H1 (cell line): ENCODE measurements around the gene NELFCD. TPM values are rescaled to one million over a fixed set of nuclear protein-coding genes. Genes with fewer than 3 reads are reported as not detected.

Source experiments
- CTCF ChIA-PET: fragments of 300-600 bp; sonication (Branson Sonifier 250); formaldehyde crosslinking; loops from one replicate; lab custom pipeline; 2021; ENCODE audit not compliant: partially characterized antibody; lab: Charles Lee
- POLR2A ChIA-PET: fragments of 300-600 bp; sonication (Branson Sonifier 250); formaldehyde crosslinking; loops from one replicate; lab custom pipeline; 2021; ENCODE audit warnings: inconsistent platforms; ENCODE audit not compliant: partially characterized antibody; lab: Charles Lee
- DNase-seq, 2 experiments: peaks; one replicate each; pipeline versions ENCODE4 v3.0.0 to v3.0.0-alpha.2; 2010 to 2022; ENCODE audit warnings: low spot score in 2 of 2, low read depth in 1 of 2, mixed read lengths in 1 of 2
- FAIRE-seq: peaks from 2 replicates; lab custom pipeline; 2011; peaks lifted over from hg19 to GRCh38; lab: Jason Lieb, UNC
- H2AFZ ChIP-seq: 2 replicates; pipeline ENCODE4 v1.8.1; 2012; ENCODE audit warnings: low read length, inconsistent platforms
- H2AK5ac ChIP-seq: 2 replicates; pipeline ENCODE4 v1.6.1; 2013; ENCODE audit warnings: low read depth, low read length
- H2BK120ac ChIP-seq: replicated peaks from 2 replicates; pipeline ENCODE3; 2013; ENCODE audit warnings: low read depth, low read length, inconsistent platforms
- H2BK12ac ChIP-seq: 2 replicates; pipeline ENCODE4 v1.6.1; 2013; ENCODE audit warnings: low read depth, low read length
- H2BK15ac ChIP-seq: 2 replicates; pipeline ENCODE4 v1.6.1; 2013; ENCODE audit warnings: low read length
- H2BK20ac ChIP-seq: 2 replicates; pipeline ENCODE4 v1.6.1; 2013; ENCODE audit warnings: low read length
- H2BK5ac ChIP-seq: 2 replicates; pipeline ENCODE4 v1.6.1; 2013; ENCODE audit warnings: low read depth, low read length
- H3K14ac ChIP-seq: 2 replicates; pipeline ENCODE4 v1.6.1; 2013; ENCODE audit warnings: inconsistent platforms; ENCODE audit not compliant: insufficient read length
- H3K18ac ChIP-seq: 2 replicates; pipeline ENCODE4 v1.6.1; 2013; ENCODE audit warnings: low read length; ENCODE audit errors: extremely low read depth
- H3K23ac ChIP-seq: 2 replicates; pipeline ENCODE4 v1.6.1; 2013; ENCODE audit warnings: inconsistent platforms; ENCODE audit not compliant: insufficient read length
- H3K23me2 ChIP-seq: 2 replicates; pipeline ENCODE4 v1.6.1; 2013; ENCODE audit warnings: low read depth, low read length
- H3K27ac ChIP-seq: 2 replicates; pipeline ENCODE4 v1.6.1; 2011; ENCODE audit warnings: low read depth, low read length, inconsistent platforms
- H3K27me3 ChIP-seq, 4 experiments: replicated peaks in 1 of 4; 1 replicate in 1 of 4; 2 replicates in 3 of 4; pipeline versions ENCODE4 v1.6.1 to v1.8.1; 2011 to 2013; ENCODE audit warnings: low read length in 3 of 4, mild to moderate bottlenecking in 3 of 4, inconsistent platforms in 2 of 4, mixed read lengths in 2 of 4, moderate library complexity in 1 of 4; ENCODE audit not compliant: control insufficient read depth in 3 of 4, insufficient read depth in 3 of 4; ENCODE audit errors: extremely low read depth in 1 of 4
- H3K36me3 ChIP-seq, 4 experiments: 2 replicates each; pipeline versions ENCODE4 v1.6.1 to v1.8.1; 2011 to 2013; ENCODE audit warnings: mild to moderate bottlenecking in 4 of 4, low read length in 3 of 4, moderate library complexity in 2 of 4, control low read depth in 1 of 4, inconsistent platforms in 1 of 4; ENCODE audit not compliant: insufficient read depth in 4 of 4, control insufficient read depth in 2 of 4
- H3K4ac ChIP-seq: replicated peaks from 2 replicates; pipeline ENCODE3; 2013; ENCODE audit warnings: low read length, low read depth, mixed read lengths, inconsistent platforms; ENCODE audit not compliant: insufficient read length
- H3K4me1 ChIP-seq, 4 experiments: replicated peaks in 1 of 4; 1 replicate in 1 of 4; 2 replicates in 3 of 4; pipeline versions ENCODE4 v1.6.1 to v1.8.1; 2011 to 2013; ENCODE audit warnings: low read length in 3 of 4, inconsistent platforms in 2 of 4, mixed read lengths in 1 of 4; ENCODE audit not compliant: insufficient read depth in 4 of 4, control insufficient read depth in 3 of 4
- H3K4me2 ChIP-seq, 2 experiments: 2 replicates each; pipeline versions ENCODE4 v1.6.1 to v1.8.1; 2011 to 2013; ENCODE audit warnings: low read depth in 2 of 2, low read length in 2 of 2, control low read depth in 1 of 2, inconsistent platforms in 1 of 2, mild to moderate bottlenecking in 1 of 2; ENCODE audit not compliant: insufficient read depth in 1 of 2
- H3K4me3 ChIP-seq, 4 experiments: fragments of 200-600, 300-600 bp in 1 of 4; sonication (generic), shearing (Covaris generic), sonication (Bioruptor Twin) in 1 of 4; 2 replicates each; pipeline versions ENCODE4 v1.5.1 to v1.8.1; 2011 to 2016; ENCODE audit warnings: low read length in 4 of 4, low read depth in 3 of 4, control low read depth in 2 of 4, inconsistent platforms in 2 of 4, mild to moderate bottlenecking in 2 of 4, mixed read lengths in 1 of 4, moderate library complexity in 1 of 4; ENCODE audit not compliant: insufficient read depth in 2 of 4; ENCODE audit errors: extremely low read depth in 1 of 4
- H3K56ac ChIP-seq: replicated peaks from 2 replicates; pipeline ENCODE3; 2013; ENCODE audit warnings: low read depth, mild to moderate bottlenecking, mixed read lengths, low read length, inconsistent platforms; ENCODE audit not compliant: insufficient read length
- H3K79me1 ChIP-seq: 2 replicates; pipeline ENCODE4 v1.6.1; 2013; ENCODE audit warnings: low read depth, low read length, control low read depth
- H3K79me2 ChIP-seq, 2 experiments: 2 replicates each; pipeline versions ENCODE4 v1.6.1 to v1.8.1; 2012 to 2013; ENCODE audit warnings: low read length in 2 of 2, mild to moderate bottlenecking in 2 of 2, inconsistent platforms in 1 of 2; ENCODE audit not compliant: insufficient read depth in 2 of 2, control insufficient read depth in 1 of 2
- H3K9ac ChIP-seq, 4 experiments: replicated peaks in 1 of 4; 1 replicate in 1 of 4; 2 replicates in 3 of 4; pipeline versions ENCODE4 v1.6.1 to v1.8.1; 2011 to 2013; ENCODE audit warnings: low read depth in 3 of 4, low read length in 3 of 4, control low read depth in 2 of 4, mild to moderate bottlenecking in 2 of 4, moderate library complexity in 2 of 4, inconsistent platforms in 1 of 4; ENCODE audit errors: extremely low read depth in 1 of 4
- H3K9me3 ChIP-seq, 2 experiments: 2 replicates each; pipeline versions ENCODE4 v1.6.1 to v1.8.1; 2012 to 2013; ENCODE audit warnings: mild to moderate bottlenecking in 2 of 2, moderate library complexity in 2 of 2, control low read depth in 1 of 2, inconsistent platforms in 1 of 2, low read depth in 1 of 2, low read length in 1 of 2, mixed read lengths in 1 of 2; ENCODE audit not compliant: insufficient read depth in 2 of 2
- H4K20me1 ChIP-seq, 2 experiments: replicated peaks in 1 of 2; 2 replicates each; pipeline versions ENCODE3 to v1.8.1; 2011 to 2013; ENCODE audit warnings: inconsistent platforms in 2 of 2, low read length in 2 of 2, mild to moderate bottlenecking in 1 of 2; ENCODE audit not compliant: insufficient read depth in 2 of 2, control insufficient read depth in 1 of 2
- H4K5ac ChIP-seq: 2 replicates; pipeline ENCODE4 v1.6.1; 2013; ENCODE audit warnings: low read length, low read depth, mixed read lengths, inconsistent platforms; ENCODE audit not compliant: insufficient read length
- H4K8ac ChIP-seq: 2 replicates; pipeline ENCODE4 v1.8.0; 2013; ENCODE audit warnings: mild to moderate bottlenecking, moderate library complexity, low read length, inconsistent platforms; ENCODE audit not compliant: insufficient read depth; ENCODE audit errors: extremely low read depth
- H4K91ac ChIP-seq: replicated peaks from 2 replicates; pipeline ENCODE3; 2013; ENCODE audit warnings: low read length, mixed read lengths, inconsistent platforms; ENCODE audit not compliant: insufficient read length
- EP300 ChIP-seq, 2 experiments: IDR thresholded peaks; 1 replicate in 1 of 2; 2 replicates in 1 of 2; pipeline ENCODE4 v1.6.1; 2011 to 2012; ENCODE audit warnings: low read depth in 2 of 2, low read length in 2 of 2, mild to moderate bottlenecking in 2 of 2, borderline replicate concordance in 1 of 2, inconsistent platforms in 1 of 2, moderate library complexity in 1 of 2
- EZH2 ChIP-seq: fragments of 200-600 bp; sonication (generic); IDR thresholded peaks from 2 replicates; pipeline ENCODE4 v1.7.1; 2012; ENCODE audit warnings: low read depth, mild to moderate bottlenecking, moderate library complexity, low read length, inconsistent platforms; ENCODE audit not compliant: severe bottlenecking
- JUND ChIP-seq: IDR thresholded peaks from 2 replicates; pipeline ENCODE4 v1.6.1; 2011; ENCODE audit warnings: mild to moderate bottlenecking, improper control_type of control experiment, low read length
- MAX ChIP-seq: IDR thresholded peaks from 2 replicates; pipeline ENCODE4 v1.6.1; 2012; ENCODE audit warnings: inconsistent platforms
- RXRA ChIP-seq: IDR thresholded peaks from 2 replicates; pipeline ENCODE4 v1.6.1; 2011; ENCODE audit warnings: low read depth, mild to moderate bottlenecking, low read length, moderate library complexity; ENCODE audit not compliant: insufficient read depth
- TEAD4 ChIP-seq: IDR thresholded peaks from 2 replicates; pipeline ENCODE4 v1.6.1; 2012; ENCODE audit warnings: low read depth, low read length, inconsistent platforms, mixed read lengths
- WGBS, 2 experiments: shearing (Covaris generic) in 1 of 2; methylation state at CpG; one replicate each; pipeline versions ENCODE4 v1.1.6 to v1.1.7; 2013 to 2015; ENCODE audit warnings: low lambda C conversion rate in 2 of 2, mixed read lengths in 2 of 2, inconsistent platforms in 1 of 2, low coverage in 1 of 2, missing lambda C conversion rate in 1 of 2; ENCODE audit not compliant: insufficient replicate concordance in 2 of 2, insufficient coverage in 1 of 2, insufficient read length in 1 of 2; ENCODE audit errors: extremely low coverage in 1 of 2, missing lambda C conversion rate in 1 of 2; 5-methylcytosine and 5-hydroxymethylcytosine counted together
- polyA plus RNA-seq, 7 experiments: library from polyadenylated mRNA; depleted of rRNA in 3 of 7; stranded (reverse) in 5 of 7; unstranded in 2 of 7; fragments of >200 nt in 5 of 7; fragments of 200-250 nt in 2 of 7; gene quantifications; 1 replicate in 5 of 7; 2 replicates in 1 of 7; 4 replicates in 1 of 7; pipeline versions ENCODE4 v1.2.1 to v1.2.3, GENCODE V29; 2011 to 2013; ENCODE audit warnings: missing spikeins in 2 of 7, mixed read lengths in 2 of 7
- total RNA-seq: library from RNA; stranded (reverse); fragmentation: NEBNext Ultra II Directional; extraction: Animal tissue kit (Norgen Biotek cat#: 25700); gene quantifications from 2 replicates; pipeline ENCODE4 v1.2.1, GENCODE V29; 2021
- TF ChIP-seq, protein P1 (sequence below): IDR thresholded peaks from 2 replicates; pipeline ENCODE4 v1.6.1; 2012; ENCODE audit warnings: inconsistent platforms

NELFCD gene
- total and polyA plus RNA-seq, 2 of the 8 experiments (the other 6 are each of a cell fraction or from before 2014, with no cell fraction given) = 35.5 to 59.6 TPM

DNA sequence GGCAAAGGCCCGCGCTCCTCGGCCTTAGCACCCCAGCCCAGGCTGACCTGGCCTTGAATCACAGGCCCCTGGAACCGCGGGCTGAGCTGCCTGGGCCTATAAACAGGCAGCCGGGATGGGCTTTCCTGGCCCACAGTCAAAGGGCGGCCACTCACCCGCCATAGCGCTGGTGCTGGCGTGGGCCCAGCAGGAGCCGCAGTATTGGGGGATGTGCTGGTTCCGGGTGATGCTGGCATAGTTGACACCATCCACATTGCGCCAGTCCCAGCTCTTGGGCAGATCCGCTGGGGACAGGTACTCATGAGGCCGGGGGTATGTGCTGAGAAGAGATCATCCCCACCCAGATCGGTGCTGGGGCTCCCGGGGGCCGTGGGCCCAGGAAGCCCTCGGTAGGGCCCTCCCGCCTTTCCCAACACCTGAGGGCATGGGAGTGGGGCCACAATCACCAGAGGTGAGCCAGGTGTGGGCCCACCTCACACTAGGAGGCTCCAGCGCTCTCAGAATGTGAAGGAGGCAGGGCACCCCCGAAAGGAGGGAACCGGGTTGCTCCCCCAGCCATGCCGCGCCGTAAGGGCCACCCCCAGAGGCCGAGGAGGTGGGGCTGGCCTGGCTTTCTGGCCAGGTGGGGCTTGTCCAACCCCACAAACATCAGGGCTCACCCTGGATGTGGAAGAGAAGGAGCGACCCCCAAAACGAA lies 25.3 kb downstream of the NELFCD start:
- H3K4me3 ChIP-seq = peak overlapping the region; percentile 51 to 65 (median 56)
- CTCF ChIA-PET = interaction anchor here (0.9 kb wide), 1 partner anchor 9 kb away, joined by 3 read pairs; no protein-coding TSS in a partner anchor
- peaks cover 0 to 12% (median 5%) of the 10 kb centered on the region in 4 experiments; a peak in 3 of 7 replicates for H3K27me3 ChIP-seq
- H2BK120ac ChIP-seq = no peak overlapping the region
- H4K20me1 ChIP-seq = peaks cover 0 to 6% of the 10 kb centered on the region in 2 experiments
- no peak overlapping the region; the same call in 1 of the 2 replicates for H3K27ac ChIP-seq
- H3K9me3 ChIP-seq = no peaks in the 10 kb centered on the region
- H3K79me2 ChIP-seq = no peaks in the 10 kb centered on the region
- H3K4me1 ChIP-seq = peaks cover 0 to 8% (median 6%) of the 10 kb centered on the region in 4 experiments; a peak in 3 of 7 replicates
- peak overlapping the region; percentile 83 for H4K91ac ChIP-seq
- H3K23me2 ChIP-seq = peaks cover 2% of the 10 kb centered on the region; the same call in 1 of the 2 replicates
- no peak overlapping the region for H3K56ac ChIP-seq
- TF ChIP-seq EZH2 = no peak
- TF ChIP-seq MAX = no peak
- TF ChIP-seq TEAD4 = no peak
- no peak for TF ChIP-seq RXRA
- TF ChIP-seq EP300 (IDR thresholded peaks at IDR 0.05; ENCODE audit: borderline replicate concordance in 1 of 2, low read depth in 2 of 2, low read length in 2 of 2) = no peak
- TF ChIP-seq, protein P1, sequence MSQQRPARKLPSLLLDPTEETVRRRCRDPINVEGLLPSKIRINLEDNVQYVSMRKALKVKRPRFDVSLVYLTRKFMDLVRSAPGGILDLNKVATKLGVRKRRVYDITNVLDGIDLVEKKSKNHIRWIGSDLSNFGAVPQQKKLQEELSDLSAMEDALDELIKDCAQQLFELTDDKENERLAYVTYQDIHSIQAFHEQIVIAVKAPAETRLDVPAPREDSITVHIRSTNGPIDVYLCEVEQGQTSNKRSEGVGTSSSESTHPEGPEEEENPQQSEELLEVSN = peak; percentile 36; the same call in 1 of the 2 replicates
- no peak for TF ChIP-seq JUND
- TF ChIP-seq, all 59 proteins: peak for 1
- no peak overlapping the region for H2AFZ ChIP-seq
- no peak for DNase-seq
- H3K79me1 ChIP-seq = no peaks in the 10 kb centered on the region
- no peak overlapping the region for H2BK15ac ChIP-seq
- peak overlapping the region in 2 of 4 experiments; percentile 42 to 58; a peak in 4 of 7 replicates for H3K9ac ChIP-seq
- no peak overlapping the region for H3K4ac ChIP-seq
- WGBS, 2 experiments = 72% methylated on average over 25 of the region's 29 CpGs; no CpG with 5 or more reads in 1 of the 2 experiments
- H4K5ac ChIP-seq = no peak overlapping the region
- H3K4me2 ChIP-seq = peak overlapping the region; percentile 48 to 90
- H2BK12ac ChIP-seq = peak overlapping the region; percentile 50; the same call in 1 of the 2 replicates
- peak overlapping the region; percentile 60; the same call in 1 of the 2 replicates for H3K18ac ChIP-seq
- H3K36me3 ChIP-seq = no peaks in the 10 kb centered on the region
- POLR2A ChIA-PET = interaction anchor here (1.0 to 1.4 kb wide), 3 partner anchors 14 to 20 kb away, joined by 3 read pairs; no protein-coding TSS in a partner anchor
- no peak overlapping the region for H2BK20ac ChIP-seq
- no peak for FAIRE-seq
- peak overlapping the region; percentile 24; the same call in 1 of the 2 replicates for H2AK5ac ChIP-seq
- H3K14ac ChIP-seq = no peak overlapping the region
- H2BK5ac ChIP-seq = no peak overlapping the region
- no peak overlapping the region; the same call in 1 of the 2 replicates for H4K8ac ChIP-seq
- H3K23ac ChIP-seq = no peak overlapping the region
